ENCODE results near the gene NRF1. TPM values are rescaled to one million over a fixed set of nuclear protein-coding genes. Genes with fewer than 3 reads are reported as not detected.

NRF1 gene
- total RNA-seq, 1 experiment from 2014 or later = 19.3 TPM

GRCh38 chr7:129688503-129689222, 77.1 kb downstream of the NRF1 start:
- no peak overlapping the region for H3K4me3 Mint-ChIP-seq
- no peak overlapping the region for H2BK20ac ChIP-seq (ENCODE audit: low read depth, low read length, poor library complexity, severe bottlenecking)
- H3K4ac ChIP-seq (ENCODE audit: low read depth, low read length) = no peak overlapping the region
- peak overlapping the region in 2 of 3 experiments; percentile 53 to 65; a peak in 2 of 7 replicates for H3K27ac Mint-ChIP-seq
- no peaks in the 10 kb centered on the region for H4K20me1 ChIP-seq (ENCODE audit: control insufficient read depth, insufficient read depth, insufficient read length)
- no peaks in the 10 kb centered on the region for H3K27me3 ChIP-seq (ENCODE audit: insufficient read depth, low read length)
- no peak overlapping the region for H3T11ph ChIP-seq (ENCODE audit: low read length)
- no peak overlapping the region for H4K91ac ChIP-seq (ENCODE audit: insufficient read length, low read depth, low read length)
- no peak overlapping the region for H2BK15ac ChIP-seq (ENCODE audit: low read depth, low read length)
- H3K23me2 ChIP-seq (ENCODE audit: insufficient read length, low read depth, low read length, poor library complexity, severe bottlenecking) = no peaks in the 10 kb centered on the region
- H2BK5ac ChIP-seq (ENCODE audit: insufficient read length, low read length) = no peak overlapping the region
- no peaks in the 10 kb centered on the region for H3K9me3 Mint-ChIP-seq
- H3K79me1 ChIP-seq (ENCODE audit: insufficient read depth, low read depth, low read length, poor library complexity, severe bottlenecking) = no peaks in the 10 kb centered on the region
- H3K9me3 ChIP-seq (ENCODE audit: control insufficient read depth, low read depth, low read length) = no peaks in the 10 kb centered on the region
- H3K4me1 Mint-ChIP-seq = peaks cover 12 to 13% of the 10 kb centered on the region in 2 experiments
- no peak overlapping the region for H2AK5ac ChIP-seq (ENCODE audit: insufficient read length, low read length)
- DNase-seq = no peak
- no peak overlapping the region for H3K4me2 ChIP-seq (ENCODE audit: insufficient read depth, insufficient read length, low read length)
- no peak overlapping the region for H2BK120ac ChIP-seq (ENCODE audit: low read depth, low read length, poor library complexity, severe bottlenecking)
- H3K27me3 Mint-ChIP-seq (ENCODE audit: low read depth) = no peaks in the 10 kb centered on the region
- H3K9ac ChIP-seq (ENCODE audit: extremely low read depth, insufficient read length, low read length) = no peak overlapping the region
- no peak overlapping the region for H3K18ac ChIP-seq (ENCODE audit: insufficient read length, low read depth, low read length)
- H2AFZ ChIP-seq (ENCODE audit: low read length) = no peak overlapping the region
- peaks cover 11 to 33% (median 25%) of the 10 kb centered on the region in 3 experiments; a peak in 6 of 7 replicates for H3K36me3 Mint-ChIP-seq (ENCODE audit: insufficient read depth in 1 of 3, low read depth in 3 of 3)
- H3K27ac ChIP-seq (ENCODE audit: insufficient read length, low read depth, low read length) = no peak overlapping the region
- no peak overlapping the region for H4K5ac ChIP-seq (ENCODE audit: insufficient read length, low read depth, low read length)
- H3K4me1 ChIP-seq (ENCODE audit: insufficient read depth, low read length) = no peaks in the 10 kb centered on the region
- H4K8ac ChIP-seq (replicated peaks; ENCODE audit: insufficient read length, low read depth, low read length) = no peak overlapping the region
- no peak overlapping the region for H2BK12ac ChIP-seq (ENCODE audit: insufficient read length, low read depth, low read length)
- no peaks in the 10 kb centered on the region for H3K79me2 ChIP-seq (ENCODE audit: insufficient read depth, low read length)
- no peak for TF ChIP-seq CTCF (conservative IDR thresholded peaks at IDR 0.05)
- H3K56ac ChIP-seq (ENCODE audit: insufficient read length, low read depth, low read length) = no peak overlapping the region
- H3K23ac ChIP-seq (ENCODE audit: insufficient read length, low read depth, low read length) = no peak overlapping the region
- H3K14ac ChIP-seq (ENCODE audit: insufficient read depth, low read length) = no peak overlapping the region
- WGBS (ENCODE audit: extremely low coverage, insufficient read length, low lambda C conversion rate) = no CpG with 5 or more reads among the region's 5 CpGs
